Renal cortical epithelial cell (primary cell): ENCODE data around the gene JSRP1. TPM values are rescaled to one million over a fixed set of nuclear protein-coding genes. Genes with fewer than 3 reads are reported as not detected.

Experiments used
- DNase-seq: peaks from one replicate; pipeline ENCODE4 v3.0.0-alpha.2; 2011; ENCODE audit warnings: low read depth
- total RNA-seq: library from RNA; depleted of rRNA; stranded (reverse); fragments of >200 nt; gene quantifications from 2 replicates; pipeline ENCODE4 v1.2.3, GENCODE V29; 2014

The JSRP1 gene
- total RNA-seq, 1 donor from 2014 or later, result not detected

- no peak for DNase-seq
Measured at GRCh38 chr19:2232286-2233151, 23.7 kb downstream of the JSRP1 start.

- DNase-seq, result no peak
Measured at GRCh38 chr19:2231621-2232221, 24.5 kb downstream of the JSRP1 start.

DNA sequence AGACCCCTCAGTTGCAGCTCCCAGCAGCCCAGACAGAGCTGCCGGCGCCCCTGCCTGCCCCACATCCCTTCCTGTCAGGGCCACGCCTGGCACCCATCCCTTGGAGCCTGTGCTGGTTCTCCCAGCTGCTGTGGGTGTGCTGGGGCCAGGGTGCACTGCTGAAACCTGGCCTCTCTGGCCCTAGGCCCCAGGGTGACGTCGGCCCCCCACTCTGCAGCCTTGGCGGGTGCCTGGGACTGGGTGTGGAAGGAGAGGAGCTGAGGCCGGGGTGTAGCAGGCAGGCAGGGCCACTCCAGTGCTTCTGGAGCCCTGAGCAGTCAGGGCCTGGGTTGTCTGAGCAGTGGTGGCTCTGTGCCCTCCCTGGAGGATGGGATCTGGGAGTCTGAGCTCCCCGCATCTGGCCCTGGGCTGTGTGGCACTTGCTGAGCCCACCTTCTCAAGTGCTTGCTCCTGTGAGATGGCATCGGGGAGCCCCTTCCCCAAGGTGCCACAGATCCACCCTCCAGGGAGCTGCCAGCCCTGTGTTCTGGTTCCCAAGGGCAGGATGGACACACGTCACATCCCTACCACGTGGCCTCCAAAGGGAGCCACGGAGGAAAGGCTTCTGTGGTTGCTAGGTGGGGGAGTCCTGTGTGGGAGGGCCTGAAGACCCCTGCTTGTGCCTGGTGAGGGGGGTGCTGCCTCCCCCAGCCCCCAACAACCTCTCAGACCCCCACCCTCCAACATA lies 25.2 kb downstream of the JSRP1 start:
- DNase-seq, result no peak

- DNase-seq, result no peak
Measured at GRCh38 chr19:2230033-2230531, 26.1 kb downstream of the JSRP1 start.

DNA sequence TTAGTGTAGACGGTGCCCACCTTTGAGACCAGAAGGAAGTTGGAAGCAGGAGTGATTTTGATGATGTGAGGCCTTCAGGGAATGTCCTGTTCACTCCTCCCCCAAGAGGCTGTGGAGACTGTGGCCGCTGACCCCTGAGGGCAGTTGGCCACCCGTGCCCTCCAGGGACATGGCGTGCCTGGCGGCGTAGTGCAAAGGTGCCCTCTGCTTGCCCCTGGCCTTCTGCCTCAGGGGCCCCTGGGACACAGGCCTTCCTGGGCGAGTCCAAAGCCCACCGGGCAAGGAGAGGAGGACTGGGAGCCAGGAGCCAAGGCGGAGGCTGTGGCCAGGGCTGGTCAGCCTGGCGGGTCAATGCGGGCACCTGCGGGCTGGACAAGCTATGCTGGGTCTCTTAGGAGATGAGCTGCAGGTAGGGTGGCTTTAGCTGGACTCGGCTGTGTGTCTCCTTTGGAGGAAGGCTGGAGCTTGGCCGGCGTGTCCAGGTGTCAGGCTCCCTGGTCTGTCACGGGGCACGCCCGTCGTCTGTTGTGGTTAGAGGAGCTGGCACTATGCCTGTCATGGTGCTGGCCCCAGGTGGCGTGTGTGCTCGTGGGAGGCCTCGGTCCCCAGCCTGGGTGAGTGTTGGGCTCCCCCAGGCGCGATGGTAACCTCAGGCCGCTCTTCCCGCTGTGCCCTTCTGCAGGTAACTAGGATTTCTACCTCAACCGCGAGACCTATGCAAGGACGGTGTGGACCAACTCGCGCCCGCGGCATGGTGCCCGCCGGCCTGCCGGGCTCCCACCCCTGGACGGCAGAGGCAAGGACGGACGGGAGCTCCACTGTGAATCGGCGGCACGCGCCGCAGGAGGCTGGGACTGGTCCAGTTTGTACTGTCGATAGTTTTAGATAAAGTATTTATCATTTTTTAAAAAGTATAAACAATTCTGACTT lies 26.8 kb downstream of the JSRP1 start:
- DNase-seq, result no peak

DNA sequence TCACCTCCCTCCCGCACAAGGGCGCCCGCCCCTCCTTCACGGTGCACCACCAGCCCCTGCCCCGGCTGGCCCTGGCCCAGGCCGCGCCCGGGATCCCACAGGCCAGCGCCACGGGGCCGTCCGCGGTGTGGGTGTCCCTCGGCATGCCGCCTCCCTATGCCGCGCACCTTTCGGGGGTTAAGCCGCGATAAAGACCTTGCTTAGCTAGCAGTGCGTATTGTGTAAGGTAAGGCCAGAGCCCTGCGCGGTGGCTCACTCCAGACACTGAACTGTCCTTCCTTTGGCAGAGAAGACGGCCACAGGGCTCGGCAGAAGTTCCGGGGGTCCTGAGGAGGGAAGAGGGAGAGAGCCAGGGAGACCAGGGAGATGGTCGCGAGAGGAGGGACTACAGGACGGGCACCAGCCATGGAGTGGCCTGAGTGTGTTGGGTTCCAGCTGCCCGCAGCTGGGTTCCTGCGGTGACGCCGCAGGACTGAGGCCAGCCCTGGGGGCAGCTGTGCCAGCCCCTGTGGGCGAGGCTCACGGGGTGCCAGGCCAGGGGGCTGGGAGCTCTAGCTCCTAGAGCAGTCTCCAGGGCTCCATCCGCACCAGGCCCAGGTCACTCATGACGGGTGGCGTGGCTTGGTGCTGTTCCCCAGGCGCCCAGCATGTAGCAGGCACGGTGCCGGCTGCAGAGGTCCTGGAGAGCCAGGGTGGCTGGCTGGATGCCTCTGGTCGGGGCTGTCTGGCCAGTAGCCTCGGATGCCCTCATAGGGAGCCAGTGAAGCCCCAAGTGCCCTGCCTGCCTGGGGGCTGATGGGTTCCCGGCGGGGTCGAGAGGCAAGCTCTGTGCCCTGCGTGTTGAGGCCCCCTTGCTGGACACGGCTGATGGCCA lies 27.8 kb downstream of the JSRP1 start:
- DNase-seq, result no peak

DNA sequence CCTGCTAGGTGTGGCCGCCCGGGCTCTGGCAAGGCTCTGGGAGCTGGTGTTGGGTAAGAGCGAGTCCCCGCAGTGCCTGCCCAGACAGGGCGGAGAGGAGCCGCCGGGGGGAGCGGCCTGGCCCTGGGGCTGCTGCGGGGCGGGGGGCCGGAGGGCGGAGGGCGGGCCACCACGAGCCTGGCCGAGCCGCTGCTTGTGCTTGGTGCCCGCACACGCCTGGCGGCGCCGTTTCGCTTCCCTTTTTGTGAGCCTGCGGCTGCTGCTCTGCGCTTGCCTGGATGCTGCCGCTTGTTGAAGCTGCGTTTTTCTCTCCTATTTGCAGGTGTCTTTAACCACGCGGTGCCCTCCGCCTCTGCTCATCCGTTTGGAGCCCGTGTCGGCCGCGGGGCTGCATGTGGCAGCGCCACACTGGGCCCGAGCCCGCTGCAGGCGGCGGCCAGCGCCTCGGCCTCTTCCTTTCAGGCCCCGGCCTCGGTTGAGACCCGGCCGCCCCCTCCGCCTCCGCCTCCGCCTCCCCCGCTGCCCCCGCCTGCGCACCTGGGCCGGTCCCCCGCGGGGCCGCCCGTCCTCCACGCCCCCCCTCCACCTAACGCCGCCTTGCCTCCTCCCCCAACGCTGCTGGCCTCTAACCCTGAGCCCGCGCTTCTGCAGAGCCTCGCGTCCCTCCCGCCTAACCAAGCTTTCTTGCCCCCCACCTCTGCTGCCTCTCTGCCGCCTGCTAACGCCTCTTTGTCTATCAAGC lies 28.6 kb downstream of the JSRP1 start:
- DNase-seq, result no peak

- DNase-seq, result no peak
Measured at GRCh38 chr19:2226840-2227360, 29.3 kb downstream of the JSRP1 start.

GRCh38 chr19:2226051-2226839 lies 30.0 kb downstream of the JSRP1 start:
- no peak for DNase-seq

- DNase-seq, result no peak
Measured at GRCh38 chr19:2225415-2226050, 30.7 kb downstream of the JSRP1 start.

DNA sequence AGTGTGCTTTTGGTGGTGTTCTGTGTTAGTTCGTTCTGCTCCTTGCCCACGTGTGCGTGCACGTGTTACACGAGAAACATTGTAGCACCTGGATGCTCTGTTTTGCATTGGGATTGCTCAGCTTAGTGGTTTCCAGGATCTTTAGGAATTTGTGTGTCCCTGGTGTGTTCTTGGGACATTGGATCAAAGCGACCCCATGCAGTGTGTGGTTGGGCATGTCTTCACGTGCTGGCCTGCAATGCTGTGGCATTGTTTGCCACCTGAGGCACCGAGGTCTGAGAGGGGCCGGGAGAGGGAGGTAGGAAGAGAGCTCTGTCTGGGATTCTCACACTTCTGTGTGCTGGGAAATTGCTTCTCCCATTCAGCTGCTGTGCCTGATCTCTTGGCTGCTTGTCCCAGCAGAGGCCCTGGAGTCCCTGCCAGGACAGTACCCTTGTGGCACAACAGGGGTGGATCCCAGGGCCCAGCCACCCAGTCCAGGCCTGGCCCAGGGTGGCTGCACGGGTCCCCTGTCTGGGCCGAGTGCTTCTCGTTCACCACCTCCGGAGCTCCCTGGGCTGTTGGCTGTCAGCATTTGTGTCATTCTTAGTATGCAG lies 31.4 kb downstream of the JSRP1 start:
- no peak for DNase-seq

- no peak for DNase-seq
Measured at GRCh38 chr19:2223959-2224358, 32.3 kb downstream of the JSRP1 start.

- no peak for DNase-seq
Measured at GRCh38 chr19:2223391-2223790, 32.8 kb downstream of the JSRP1 start.

DNA sequence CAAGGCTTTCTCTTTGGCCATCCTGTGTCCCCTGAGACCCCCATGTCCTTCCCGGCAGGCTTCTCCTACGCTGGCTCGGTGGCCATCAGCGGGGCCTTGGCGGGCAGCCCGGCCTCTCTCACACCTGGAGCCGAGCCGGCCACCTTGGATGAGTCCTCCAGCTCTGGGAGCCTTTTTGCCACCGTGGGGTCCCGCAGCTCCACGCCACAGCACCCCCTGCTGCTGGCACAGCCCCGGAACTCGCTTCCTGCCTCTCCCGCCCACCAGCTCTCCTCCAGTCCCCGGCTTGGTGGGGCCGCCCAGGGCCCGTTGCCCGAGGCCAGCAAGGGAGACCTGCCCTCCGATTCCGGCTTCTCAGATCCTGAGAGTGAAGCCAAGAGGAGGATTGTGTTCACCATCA lies 34.3 kb downstream of the JSRP1 start:
- DNase-seq, result no peak

GRCh38 chr19:2221250-2221831 lies 34.9 kb downstream of the JSRP1 start:
- peak; percentile 4 for DNase-seq

DNA sequence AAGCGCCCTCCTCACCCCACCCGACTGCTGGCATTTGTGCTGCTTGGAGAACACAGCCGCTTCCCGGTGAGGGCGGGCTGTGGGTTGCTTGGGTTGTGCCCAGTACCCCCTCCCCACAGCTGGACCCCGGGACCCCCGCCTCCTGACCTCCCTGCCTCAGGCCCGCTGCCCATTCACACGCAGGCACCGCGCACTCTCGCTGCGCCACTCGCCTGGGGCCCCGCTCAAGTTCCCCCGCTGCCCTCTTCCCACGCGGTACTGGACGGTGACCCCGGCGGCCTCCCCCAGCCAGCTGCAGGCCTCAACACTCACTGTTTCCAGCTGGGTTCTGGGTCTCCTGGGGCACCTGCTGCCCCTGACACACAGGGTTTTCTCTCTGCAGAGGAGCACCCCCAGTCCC lies 36.5 kb downstream of the JSRP1 start:
- DNase-seq, result no peak

GRCh38 chr19:2217591-2217990 lies 38.6 kb downstream of the JSRP1 start:
- DNase-seq, result no peak
